Measurements from ENCODE around the gene SEMA4A.
A peak's percentile ranks its signal among the peaks of the same experiment; 100 is the strongest.

- TF ChIP-seq CTCF (IDR thresholded peaks at IDR 0.05; ENCODE audit: insufficient read depth, low read depth, low read length) (peak; percentile 41), EZH2 (IDR thresholded peaks at IDR 0.05; ENCODE audit: insufficient read depth, low read length) (no peak)
Observed at GRCh38 chr1:156193488-156194299, 40.3 kb downstream of the SEMA4A start, which contains the start of gene SLC25A44.

Data from astrocyte (in vitro differentiated cells and primary cell).